NT2/D1 (cell line): ENCODE measurements around the gene PAQR5.

ENCODE experiments used
- YY1 ChIP-seq: IDR thresholded peaks from 2 replicates; pipeline ENCODE4 v1.6.1; 2011; ENCODE audit not compliant: insufficient read length, insufficient read depth
- ZNF274 ChIP-seq: IDR thresholded peaks from 2 replicates; pipeline ENCODE4 v1.6.1; 2011; ENCODE audit warnings: mild to moderate bottlenecking, low read depth, low read length

- TF ChIP-seq YY1 (no peak), ZNF274 (no peak)
Measured at GRCh38 chr15:69439623-69440022, 140.9 kb downstream of the PAQR5 start.
